DND-41 (cell line): ENCODE data around the gene KCNJ1.

ENCODE experiments used
- ATAC-seq: fragments of 200-7000 bp; cut with Tn5 transposase; 3 replicates; pipeline ENCODE4 v1.9.1; 2021; ENCODE audit warnings: low read depth; ENCODE audit not compliant: insufficient read depth
- DNase-seq: peaks from one replicate; pipeline ENCODE4 v3.0.0-alpha.2; 2020
- H2AFZ ChIP-seq: 2 replicates; pipeline ENCODE4 v1.6.0; 2012; ENCODE audit warnings: low read depth, low read length
- H3K27ac ChIP-seq: 2 replicates; pipeline ENCODE4 v1.5.1; 2012; ENCODE audit warnings: low read length, inconsistent platforms
- H3K27me3 ChIP-seq: fragments of 200-600 bp; sonication (generic); 2 replicates; pipeline ENCODE4 v1.6.0; 2012; ENCODE audit warnings: low read length, mild to moderate bottlenecking, inconsistent platforms; ENCODE audit not compliant: insufficient read depth, poor library complexity
- H3K36me3 ChIP-seq: 2 replicates; pipeline ENCODE4 v1.5.1; 2012; ENCODE audit warnings: low read length, inconsistent platforms; ENCODE audit not compliant: insufficient read depth
- H3K4me1 ChIP-seq: 2 replicates; pipeline ENCODE4 v1.5.1; 2012; ENCODE audit warnings: mild to moderate bottlenecking, low read length; ENCODE audit not compliant: insufficient read depth
- H3K4me2 ChIP-seq: 2 replicates; pipeline ENCODE4 v1.6.0; 2012; ENCODE audit warnings: mild to moderate bottlenecking, moderate library complexity, low read length, inconsistent platforms; ENCODE audit not compliant: insufficient read depth
- H3K4me3 ChIP-seq, 2 experiments: fragments of 200-600 bp in 1 of 2; shearing (Covaris generic) in 1 of 2; 2 replicates each; pipeline ENCODE4 v1.5.1; 2012 to 2016; ENCODE audit warnings: inconsistent platforms in 2 of 2, low read length in 2 of 2, mild to moderate bottlenecking in 2 of 2, low read depth in 1 of 2, moderate library complexity in 1 of 2
- H3K79me2 ChIP-seq: 2 replicates; pipeline ENCODE4 v1.6.0; 2012; ENCODE audit warnings: low read length, inconsistent platforms; ENCODE audit not compliant: insufficient read depth
- H3K9ac ChIP-seq: 2 replicates; pipeline ENCODE4 v1.6.0; 2012; ENCODE audit warnings: low read depth, mild to moderate bottlenecking, inconsistent platforms, low read length, moderate library complexity
- H3K9me3 ChIP-seq: 2 replicates; pipeline ENCODE4 v1.5.1; 2012; ENCODE audit warnings: low read length, moderate library complexity, mild to moderate bottlenecking, inconsistent platforms; ENCODE audit not compliant: insufficient read depth, severe bottlenecking
- H4K20me1 ChIP-seq: 2 replicates; pipeline ENCODE4 v1.6.0; 2012; ENCODE audit warnings: low read length; ENCODE audit not compliant: insufficient read depth
- EZH2 ChIP-seq: IDR thresholded peaks from 3 replicates; pipeline ENCODE4 v1.6.1; 2012; ENCODE audit warnings: borderline replicate concordance, low read depth, mild to moderate bottlenecking, moderate library complexity, low read length, inconsistent platforms; ENCODE audit not compliant: severe bottlenecking
- TF ChIP-seq, protein P1 (sequence below): IDR thresholded peaks from 2 replicates; pipeline ENCODE4 v1.5.1; 2012; ENCODE audit warnings: borderline replicate concordance, low read length, moderate library complexity, mild to moderate bottlenecking; ENCODE audit not compliant: poor library complexity, severe bottlenecking; ENCODE audit errors: extremely low read depth

Gene KCNJ1

DNA sequence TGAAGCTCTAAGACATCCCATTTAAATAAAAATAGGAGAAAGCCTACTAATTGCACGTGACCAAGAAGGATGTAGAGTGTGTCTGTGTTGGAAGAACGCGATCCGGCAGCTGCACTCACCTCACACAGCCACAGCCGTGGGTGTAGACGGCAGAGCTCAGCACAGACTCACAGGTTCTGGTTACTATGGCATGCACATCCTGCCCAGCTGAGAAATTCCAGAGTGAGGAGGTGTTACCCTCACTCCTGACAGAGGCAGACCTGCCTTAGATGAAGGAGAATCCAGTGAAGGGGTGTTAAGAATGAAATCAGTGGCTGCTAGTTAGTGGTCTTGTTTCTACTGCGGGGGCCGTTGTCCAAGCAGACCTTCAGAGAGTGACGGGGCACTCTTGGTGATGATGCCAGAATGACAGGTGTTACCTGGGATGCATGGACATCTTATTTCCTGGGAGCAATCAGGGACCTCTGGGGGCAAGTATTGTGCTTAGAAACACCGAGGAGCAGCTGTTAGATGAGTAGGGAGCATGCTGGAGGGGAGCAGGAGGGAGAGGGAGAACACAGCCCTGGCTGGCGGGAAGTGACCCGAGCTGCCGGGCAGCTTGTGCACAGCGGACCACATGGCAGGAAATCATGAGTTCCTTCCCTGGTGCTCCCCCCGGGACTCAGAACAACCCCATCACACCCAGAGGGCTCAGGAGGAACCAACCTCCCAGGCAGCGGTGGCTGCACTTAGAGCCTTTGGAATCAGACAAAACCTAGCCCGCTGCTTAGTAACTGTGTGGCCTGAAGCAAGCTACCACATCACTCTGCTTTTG is 36.4 kb upstream of the KCNJ1 start:
- DNase-seq = no peak
- H3K27me3 ChIP-seq = peaks cover 47% of the 10 kb centered on the region
- no peak overlapping the region for H3K9ac ChIP-seq
- H3K79me2 ChIP-seq = no peaks in the 10 kb centered on the region
- ATAC-seq = no peak
- no peaks in the 10 kb centered on the region for H4K20me1 ChIP-seq
- TF ChIP-seq, protein P1, sequence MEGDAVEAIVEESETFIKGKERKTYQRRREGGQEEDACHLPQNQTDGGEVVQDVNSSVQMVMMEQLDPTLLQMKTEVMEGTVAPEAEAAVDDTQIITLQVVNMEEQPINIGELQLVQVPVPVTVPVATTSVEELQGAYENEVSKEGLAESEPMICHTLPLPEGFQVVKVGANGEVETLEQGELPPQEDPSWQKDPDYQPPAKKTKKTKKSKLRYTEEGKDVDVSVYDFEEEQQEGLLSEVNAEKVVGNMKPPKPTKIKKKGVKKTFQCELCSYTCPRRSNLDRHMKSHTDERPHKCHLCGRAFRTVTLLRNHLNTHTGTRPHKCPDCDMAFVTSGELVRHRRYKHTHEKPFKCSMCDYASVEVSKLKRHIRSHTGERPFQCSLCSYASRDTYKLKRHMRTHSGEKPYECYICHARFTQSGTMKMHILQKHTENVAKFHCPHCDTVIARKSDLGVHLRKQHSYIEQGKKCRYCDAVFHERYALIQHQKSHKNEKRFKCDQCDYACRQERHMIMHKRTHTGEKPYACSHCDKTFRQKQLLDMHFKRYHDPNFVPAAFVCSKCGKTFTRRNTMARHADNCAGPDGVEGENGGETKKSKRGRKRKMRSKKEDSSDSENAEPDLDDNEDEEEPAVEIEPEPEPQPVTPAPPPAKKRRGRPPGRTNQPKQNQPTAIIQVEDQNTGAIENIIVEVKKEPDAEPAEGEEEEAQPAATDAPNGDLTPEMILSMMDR = no peak
- no peak for TF ChIP-seq EZH2
- H3K4me2 ChIP-seq = no peak overlapping the region
- H3K4me1 ChIP-seq = no peaks in the 10 kb centered on the region
- no peaks in the 10 kb centered on the region for H3K9me3 ChIP-seq
- H2AFZ ChIP-seq = no peak overlapping the region
- H3K27ac ChIP-seq = no peak overlapping the region
- H3K4me3 ChIP-seq = no peak overlapping the region
- no peaks in the 10 kb centered on the region for H3K36me3 ChIP-seq

DNA sequence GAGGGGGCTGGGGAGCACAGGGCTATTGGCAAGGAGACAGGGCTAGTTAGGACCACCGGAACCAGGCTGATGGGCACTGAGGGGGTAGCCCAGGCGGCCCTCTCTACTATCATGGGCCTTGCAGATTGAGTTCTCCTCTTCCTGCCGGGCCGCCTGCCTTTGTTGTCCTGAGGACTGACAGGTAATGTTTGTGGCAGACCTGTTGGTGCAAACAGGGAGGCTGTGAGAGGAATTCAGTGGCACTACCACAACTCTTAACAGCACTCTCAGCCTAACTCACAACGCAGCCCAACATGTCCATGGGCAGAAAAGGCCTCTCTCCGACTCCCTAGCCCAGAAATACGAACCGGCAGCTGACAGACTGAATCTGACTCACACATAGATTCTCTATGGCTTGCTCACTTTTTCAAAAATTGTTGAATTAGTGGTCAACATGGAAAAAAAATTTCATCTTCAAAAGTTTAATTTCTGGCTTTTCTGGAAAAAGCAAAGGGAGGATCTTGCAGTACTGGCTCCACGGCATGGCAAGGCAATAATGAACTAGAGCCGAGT is 35.5 kb upstream of the KCNJ1 start:
- H3K9me3 ChIP-seq = no peaks in the 10 kb centered on the region
- ATAC-seq (no peak), DNase-seq (no peak)
- H3K4me1 ChIP-seq = no peaks in the 10 kb centered on the region
- no peak overlapping the region for H2AFZ ChIP-seq
- no peak overlapping the region for H3K27ac ChIP-seq
- no peak overlapping the region for H3K4me2 ChIP-seq
- no peak overlapping the region for H3K9ac ChIP-seq
- no peak for TF ChIP-seq EZH2
- TF ChIP-seq, protein P1 = no peak
- H3K4me3 ChIP-seq = no peak overlapping the region
- H4K20me1 ChIP-seq = no peaks in the 10 kb centered on the region
- H3K36me3 ChIP-seq = no peaks in the 10 kb centered on the region
- no peaks in the 10 kb centered on the region for H3K79me2 ChIP-seq
- peaks cover 47% of the 10 kb centered on the region for H3K27me3 ChIP-seq

DNA sequence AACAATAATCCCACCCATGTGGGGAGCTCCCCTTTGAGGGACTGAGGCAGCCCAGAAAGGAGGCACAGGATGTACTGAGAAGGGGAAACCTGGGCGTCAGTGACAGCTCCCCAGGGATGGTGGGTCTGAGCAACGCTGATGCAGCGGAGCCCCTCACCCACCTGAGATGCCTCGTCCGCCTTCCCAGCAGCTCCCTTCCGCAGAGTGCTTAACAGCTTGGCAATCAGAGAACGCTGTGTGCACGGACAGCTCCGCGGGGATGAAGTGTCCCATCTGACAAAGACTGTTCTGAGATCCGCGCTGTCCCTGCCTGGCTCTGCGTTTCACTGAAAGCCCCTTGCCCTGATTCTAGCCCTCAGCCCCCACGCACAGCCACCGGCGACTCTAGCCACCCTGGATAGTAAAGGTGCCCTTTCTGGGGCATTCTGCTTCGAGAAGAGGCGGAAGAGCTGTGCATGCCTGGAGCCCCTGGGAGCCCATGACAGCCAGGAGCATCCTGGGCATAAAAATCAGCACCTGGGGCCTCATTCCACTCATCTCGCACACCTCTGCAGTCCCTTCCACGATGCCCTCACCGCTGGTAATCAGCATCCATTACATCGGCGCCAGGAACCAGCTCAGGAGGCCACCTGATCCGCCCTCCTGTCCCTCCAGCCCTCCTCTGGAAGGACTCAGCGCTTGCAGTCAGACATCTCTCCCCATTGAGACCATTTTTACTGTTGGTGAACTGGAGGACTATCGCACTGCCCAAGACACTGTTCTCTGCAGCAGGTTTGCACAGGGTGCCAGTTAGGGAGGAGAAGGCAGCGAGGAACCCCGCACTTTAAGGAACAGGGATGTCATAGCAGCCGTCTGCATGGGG is 34.8 kb upstream of the KCNJ1 start:
- Histone ChIP-seq H3K9ac (no peak overlapping the region), H3K27me3 (peaks cover 47% of the 10 kb centered on the region), H3K27ac (no peak overlapping the region), H3K79me2 (no peaks in the 10 kb centered on the region), H3K4me2 (no peak overlapping the region), H3K9me3 (no peaks in the 10 kb centered on the region), H3K4me1 (no peaks in the 10 kb centered on the region), H2AFZ (no peak overlapping the region), H3K4me3 (no peak overlapping the region), H4K20me1 (no peaks in the 10 kb centered on the region), H3K36me3 (no peaks in the 10 kb centered on the region)
- TF ChIP-seq EZH2 = no peak
- TF ChIP-seq, protein P1 = no peak
- ATAC-seq (no peak), DNase-seq (no peak)
